HG03097 (cell line): ENCODE measurements around the gene AVPI1.
A peak's percentile ranks its signal among the peaks of the same experiment; 100 is the strongest.

ENCODE experiments used
- ATAC-seq: cut with Tn5 transposase; IDR thresholded peaks from one replicate; pipeline ENCODE4 v1.9.1; 2021; ENCODE audit not compliant: unreplicated experiment, low FRiP score

AVPI1 gene, protein sequence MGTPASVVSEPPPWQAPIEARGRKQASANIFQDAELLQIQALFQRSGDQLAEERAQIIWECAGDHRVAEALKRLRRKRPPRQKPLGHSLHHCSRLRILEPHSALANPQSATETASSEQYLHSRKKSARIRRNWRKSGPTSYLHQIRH

DNA sequence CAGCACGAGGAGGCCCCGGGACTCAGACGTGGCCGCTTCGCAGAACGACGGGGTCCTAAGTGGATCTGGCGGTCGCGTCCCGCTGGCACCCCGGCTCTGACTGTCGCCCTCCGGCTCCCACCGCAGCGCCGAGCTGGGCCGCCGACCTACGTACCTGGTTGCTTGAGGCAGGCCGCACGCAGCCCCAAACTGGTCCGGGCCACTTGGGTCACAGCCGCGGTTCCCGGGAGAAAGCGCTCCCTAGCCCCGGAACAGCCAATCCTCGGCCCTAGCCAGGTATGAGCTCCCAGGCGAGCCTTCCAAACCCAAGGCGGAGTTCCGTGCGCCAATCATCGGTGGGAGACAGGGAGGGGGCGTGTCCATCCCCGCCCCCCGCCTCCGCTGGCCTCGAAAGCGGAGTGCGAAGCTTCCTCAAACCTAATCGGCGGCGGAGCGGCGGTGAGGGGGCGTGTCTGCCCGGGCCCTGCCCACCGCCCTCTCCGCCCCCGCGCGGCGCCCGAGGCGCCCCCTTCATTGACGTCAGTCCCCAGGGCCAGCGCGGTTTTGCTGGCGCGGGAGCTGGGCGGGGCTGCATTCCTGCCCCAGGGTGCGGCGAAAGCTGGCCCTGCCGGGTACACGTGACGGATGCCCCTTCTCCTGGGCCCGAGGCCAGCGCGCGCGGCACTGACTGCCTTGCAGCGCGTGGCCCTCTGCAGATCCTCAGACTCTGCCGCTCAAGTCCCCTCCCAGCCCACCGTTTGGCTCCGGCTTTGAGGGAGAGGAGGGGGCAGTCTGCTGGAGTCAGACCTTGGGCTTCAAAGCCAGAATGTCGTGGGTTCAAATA is at the start of gene AVPI1:
TSS of gene AVPI1 (minus strand) at position 280 of the 823 bp plus-strand sequence. CDS start 7,336 bp downstream, outside the sequence.
- ATAC-seq = peak; percentile 96

DNA sequence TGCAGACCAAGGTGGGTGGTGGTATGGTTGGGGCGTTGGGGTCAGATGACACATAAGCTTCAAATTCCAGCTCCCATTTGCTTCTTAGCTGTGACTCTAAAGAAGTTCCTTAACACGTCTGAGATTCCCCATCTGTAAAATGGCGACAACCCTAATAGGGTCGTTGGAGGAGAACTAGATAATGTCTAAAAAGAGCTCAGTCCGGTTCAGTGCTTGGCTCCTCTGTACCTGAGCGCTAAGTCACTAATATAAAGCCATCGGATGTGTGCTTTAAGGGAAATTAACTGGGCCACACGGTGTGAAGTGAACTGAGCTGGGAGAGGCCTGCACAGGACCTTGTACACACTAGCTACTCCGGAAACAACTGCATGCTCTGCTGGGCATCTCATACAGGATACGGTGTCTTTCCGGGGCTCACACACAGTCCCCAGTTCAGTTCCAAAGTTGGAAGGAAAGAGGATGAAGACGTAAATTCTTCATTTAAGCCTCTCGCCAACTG is 49.4 kb upstream of the AVPI1 start:
- ATAC-seq = peak; percentile 17

DNA sequence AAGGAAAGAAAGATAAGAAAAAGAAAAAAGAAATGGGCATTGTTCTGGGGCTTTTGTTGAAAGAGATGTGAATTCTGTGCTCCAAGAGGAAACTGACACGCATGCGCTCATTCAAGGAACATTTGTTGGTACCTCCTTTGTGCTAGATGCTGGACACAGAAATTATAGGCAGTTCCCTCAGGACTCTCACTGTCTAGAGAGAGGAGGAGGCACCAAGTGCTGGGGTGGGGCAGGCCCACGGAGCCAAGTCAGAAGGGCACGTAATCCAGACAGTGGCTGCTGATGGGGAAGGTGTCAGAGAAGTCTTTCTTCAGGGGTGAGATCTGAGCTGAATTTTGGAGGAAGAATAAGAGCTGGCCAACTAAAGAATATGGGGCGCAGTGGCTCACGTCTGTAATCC is 47.0 kb upstream of the AVPI1 start:
- ATAC-seq = no peak

DNA sequence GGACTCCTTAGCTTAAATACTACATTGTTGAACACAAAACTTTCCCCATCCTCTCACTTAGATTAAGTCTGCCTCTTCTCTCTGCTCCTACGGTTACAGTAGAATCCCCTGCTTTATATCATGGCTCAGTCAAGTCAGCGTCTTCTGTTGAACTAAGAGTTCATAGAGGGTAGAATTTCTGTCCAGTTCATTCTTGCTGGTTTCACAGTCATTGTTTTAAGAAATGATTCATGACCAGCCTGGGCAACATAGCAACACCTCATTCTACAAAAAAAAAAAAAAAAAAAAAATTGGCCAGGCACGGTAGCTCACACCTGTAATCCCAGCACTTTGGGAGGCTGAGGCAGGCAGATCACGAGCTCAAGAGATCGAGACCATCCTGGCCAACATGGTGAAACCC is 46.2 kb upstream of the AVPI1 start:
- no peak for ATAC-seq

DNA sequence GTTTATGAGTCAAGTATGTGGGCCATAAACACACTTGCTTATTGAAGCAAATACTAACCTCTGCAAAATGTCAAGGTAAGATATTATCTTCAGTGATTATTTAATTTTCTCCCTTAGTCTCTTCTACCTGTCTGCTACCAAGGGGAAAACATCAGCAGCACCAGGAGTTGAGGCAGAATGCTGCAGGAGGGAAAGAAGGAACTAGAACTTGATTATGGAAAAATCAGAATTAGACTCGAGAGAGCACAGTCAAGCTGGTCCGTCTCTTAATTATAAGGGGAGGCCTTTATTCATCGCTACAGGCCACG is 45.0 kb upstream of the AVPI1 start:
- ATAC-seq = no peak

DNA sequence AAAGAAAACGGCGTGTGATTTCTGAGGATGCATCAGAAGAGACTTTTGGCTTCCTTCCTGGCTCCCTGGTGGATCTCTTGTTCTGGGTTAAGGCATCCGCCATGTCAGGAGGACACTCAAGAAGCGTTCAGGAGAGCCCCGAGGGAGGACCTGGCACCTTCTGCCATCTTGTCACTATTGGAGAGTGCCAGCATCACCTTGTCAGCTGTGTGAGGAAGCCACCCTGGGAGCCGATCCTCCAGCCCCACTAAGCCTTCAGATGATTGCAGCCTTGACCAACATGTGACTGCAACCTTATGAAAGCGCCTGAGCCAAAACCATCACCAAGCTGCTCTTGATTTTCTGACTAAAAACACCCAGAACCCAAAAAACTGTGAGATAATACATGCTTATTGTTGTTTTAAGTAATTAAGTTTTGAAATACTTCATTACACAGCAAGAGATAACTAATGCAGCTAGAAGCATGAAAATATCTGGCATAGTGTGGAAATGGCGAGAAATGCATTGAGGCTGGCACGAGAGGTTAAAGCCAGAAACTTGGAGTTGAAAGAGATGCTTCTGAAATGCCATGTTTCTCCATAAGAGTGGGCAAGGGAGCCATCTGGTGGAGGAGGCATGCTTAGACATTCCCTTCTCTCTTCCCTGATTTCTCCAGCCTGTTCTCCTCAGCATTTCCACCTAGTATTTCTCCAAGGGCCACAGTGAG is 44.5 kb upstream of the AVPI1 start:
- no peak for ATAC-seq

DNA sequence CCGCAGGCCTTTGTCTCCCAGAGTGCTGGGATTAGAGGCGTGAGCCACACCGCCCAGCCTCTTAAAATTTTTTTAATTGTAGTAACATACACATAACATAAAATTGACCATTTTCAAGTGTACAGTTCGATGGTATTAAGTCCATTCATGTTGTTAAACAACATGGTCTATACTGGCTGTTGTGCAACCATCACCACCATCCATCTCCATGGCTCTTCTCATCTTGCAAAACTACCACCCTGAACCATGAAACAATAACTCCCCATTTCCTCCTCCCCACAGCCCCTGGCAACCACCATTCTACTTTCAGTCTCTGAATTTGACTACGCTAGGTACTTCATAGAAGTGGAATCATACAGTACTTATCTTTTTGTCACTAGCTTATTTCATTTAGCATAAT is 42.0 kb upstream of the AVPI1 start:
- no peak for ATAC-seq

DNA sequence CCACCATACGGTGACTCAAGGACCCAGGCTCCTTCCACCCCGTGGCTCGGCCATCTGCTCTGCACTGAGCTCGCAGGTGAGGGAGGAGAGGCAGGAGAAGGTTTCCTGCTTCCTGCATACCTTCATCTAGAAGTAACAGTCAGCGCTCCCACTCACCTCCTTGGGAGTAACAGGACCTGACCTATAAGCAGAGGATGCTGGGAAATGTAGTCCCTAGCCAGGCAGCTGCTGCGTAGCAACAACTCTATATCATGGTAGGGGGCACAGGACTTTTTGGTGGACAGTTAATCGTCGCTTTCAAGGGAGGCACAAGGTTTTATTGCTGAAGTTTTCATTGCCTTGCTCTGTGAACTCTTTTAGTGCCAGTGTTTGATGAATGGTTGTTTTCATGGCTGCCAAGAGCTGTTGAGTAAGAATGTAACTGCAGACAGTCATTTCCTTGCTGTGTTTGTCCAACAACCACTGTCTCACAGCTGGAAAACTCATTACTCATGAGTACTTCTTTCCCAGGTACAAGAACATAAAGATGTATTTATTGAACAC is 39.7 kb upstream of the AVPI1 start:
- ATAC-seq = no peak

DNA sequence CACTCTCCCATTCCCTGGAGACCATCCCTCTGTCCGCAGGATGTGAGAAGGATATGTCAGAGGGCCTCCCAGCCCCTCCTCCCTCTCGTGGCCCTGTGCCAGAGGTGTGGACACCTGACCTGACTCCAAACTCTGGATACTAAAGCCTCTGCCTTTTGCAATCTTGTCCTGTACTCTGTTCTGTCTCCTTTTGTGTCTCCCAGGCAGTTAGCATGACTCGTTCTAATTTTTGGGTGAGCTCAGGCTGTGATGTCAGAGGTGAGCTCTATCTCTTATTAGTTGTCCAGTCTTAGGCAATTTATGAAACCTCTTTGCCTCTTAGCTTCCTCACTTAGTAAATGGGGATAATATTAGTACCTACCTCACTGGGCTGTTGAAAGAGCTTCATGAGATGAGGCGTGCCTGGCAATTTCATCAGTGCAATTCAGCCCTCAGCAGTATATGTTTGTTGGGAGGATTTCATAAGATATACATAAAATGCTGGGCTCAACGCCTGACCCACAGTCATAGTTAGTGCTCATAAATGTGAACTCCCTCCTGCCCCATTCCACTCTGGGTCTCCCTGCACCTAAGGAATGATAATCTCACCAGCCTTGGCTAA is 37.4 kb upstream of the AVPI1 start:
- ATAC-seq = no peak

DNA sequence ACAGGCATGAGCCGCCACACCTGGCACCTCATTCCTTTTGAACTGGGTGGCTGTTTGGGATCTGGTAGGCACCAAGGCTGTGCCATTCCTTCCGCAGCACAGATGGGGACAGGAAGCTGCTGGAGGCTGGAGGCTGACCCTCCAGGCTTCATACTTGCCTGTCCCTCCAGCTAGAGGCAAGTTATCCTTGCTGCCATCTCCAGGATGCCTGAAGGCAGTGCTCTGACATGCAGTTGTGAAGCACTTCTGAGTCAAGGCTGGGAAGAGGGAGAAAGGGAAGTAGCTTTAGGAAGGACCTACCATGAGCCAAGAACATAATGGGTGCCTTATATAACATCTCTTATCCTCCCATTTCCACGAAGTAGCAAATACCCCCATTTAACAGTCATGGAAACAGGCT is 36.0 kb upstream of the AVPI1 start:
- no peak for ATAC-seq

DNA sequence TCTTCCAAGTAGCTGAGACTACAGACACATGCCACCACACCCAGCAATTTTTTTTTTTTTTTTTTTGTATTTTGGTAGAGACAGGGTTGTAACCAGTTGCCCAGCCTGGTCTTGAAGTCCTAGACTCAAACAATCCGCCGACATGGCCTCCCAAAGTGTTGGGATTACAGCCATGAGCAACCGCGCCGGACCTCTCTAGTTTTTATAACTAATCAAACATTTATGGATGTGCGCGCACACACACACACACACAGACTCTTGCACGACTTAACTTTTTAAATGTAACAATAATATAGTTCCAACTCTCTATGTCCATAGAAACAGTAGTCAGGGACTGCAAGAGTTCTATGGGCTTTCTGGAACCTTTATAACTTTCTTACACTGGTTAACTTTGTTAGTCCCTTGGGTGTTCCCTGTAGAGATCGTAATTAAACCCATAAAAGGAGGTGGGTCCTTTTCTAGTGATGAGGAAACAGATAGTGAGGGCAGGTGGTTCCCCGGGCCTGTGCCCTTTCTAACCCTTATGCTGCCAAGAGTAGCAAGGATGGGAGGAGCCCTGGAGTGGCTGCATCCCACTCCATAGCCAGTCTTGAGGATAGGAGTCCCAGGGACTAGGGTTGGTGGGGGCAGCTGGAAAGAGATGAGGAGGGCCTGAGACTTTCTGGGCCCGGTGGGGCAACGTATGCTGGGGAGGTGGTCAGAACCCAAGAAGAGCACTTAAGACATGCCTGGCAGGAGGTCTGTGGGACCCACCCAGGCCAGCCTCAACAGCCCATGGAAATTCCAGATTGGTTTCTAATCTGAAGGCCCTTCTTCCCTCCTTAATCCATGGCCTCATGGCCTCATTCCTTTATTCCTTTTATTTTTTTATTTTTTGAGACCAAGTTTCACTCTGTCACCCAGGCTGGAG is 35.1 kb upstream of the AVPI1 start:
- no peak for ATAC-seq

DNA sequence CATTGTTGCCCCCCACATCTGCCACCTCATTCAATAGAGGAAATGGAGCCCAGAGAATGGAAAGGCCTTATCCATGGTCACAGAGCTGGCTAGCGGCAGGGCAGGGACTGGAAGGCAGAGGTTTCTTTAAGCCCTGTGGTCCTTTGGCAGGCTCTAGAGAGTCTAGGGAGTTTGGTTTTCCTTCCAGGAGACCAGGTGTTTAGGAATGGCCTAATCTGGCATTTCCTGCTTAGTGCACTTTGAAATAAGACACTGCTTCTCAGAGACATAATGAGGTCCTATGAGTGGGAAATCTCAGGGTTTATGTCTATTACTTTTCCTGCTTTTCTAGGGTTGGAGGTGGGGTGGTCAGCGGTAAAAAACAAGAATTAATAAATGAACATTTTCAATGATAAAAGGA is 32.6 kb upstream of the AVPI1 start:
- no peak for ATAC-seq

DNA sequence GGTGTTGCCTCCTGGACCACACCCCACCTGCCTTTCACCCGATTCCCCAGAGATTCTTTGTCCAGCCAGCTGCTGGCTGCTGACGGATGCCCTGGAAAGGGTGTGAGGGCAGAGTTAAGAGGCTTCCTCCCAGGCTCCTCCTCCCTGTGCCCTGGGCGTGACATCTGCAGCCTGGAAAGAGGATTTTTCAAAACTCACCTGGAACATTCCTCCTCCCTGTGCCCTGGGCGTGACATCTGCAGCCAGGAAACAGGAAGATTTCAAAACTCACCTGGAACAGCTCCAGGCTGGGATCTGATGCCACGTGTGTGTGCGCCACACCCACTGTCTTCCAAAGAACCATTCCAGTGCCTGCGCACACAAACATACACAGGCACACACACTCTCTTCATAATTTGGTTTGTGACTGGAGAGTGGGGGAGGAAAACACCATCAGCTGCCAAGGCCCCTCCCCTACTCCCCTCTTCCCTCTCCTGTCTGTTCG is 31.7 kb upstream of the AVPI1 start:
- no peak for ATAC-seq

DNA sequence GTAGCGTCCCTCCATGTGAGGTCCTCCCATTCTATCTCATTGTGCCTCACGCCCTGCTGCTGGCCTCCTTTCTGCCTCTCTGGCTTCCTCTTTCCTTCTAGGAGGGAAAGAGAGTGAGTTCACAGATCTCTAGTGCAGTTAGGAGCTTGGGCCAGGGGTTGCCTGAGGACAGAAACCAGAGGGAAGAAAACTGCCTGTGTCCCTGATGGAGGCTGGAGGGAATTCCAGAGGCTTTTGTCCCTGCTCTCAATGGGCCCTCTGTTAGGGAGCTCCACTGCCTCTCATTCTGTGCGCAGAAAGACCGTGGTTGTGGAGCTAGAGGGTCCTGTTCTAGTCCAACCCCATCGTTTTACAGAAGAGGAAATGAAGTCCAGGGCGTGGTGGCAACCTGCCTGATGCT is 31.1 kb upstream of the AVPI1 start:
- ATAC-seq = no peak

DNA sequence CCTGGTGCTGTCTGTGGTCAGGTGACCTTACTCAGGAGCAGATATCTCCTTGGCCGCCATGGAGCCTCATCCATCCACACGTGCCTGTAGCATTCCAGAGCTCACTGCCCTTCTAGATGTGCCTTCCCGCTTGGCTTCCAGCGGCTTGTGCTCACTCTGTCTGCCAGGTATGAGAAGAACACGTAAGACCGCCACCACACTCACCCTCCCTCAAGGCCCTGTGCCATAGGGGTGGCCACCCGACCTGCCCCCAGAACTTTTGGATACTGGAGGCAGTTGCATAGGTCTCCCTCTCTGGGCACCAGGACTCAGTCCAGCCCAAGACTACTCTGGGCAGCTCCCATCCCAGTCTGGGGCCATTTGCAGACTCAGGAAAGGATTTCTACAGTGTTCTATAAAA is 30.6 kb upstream of the AVPI1 start:
- ATAC-seq = no peak

DNA sequence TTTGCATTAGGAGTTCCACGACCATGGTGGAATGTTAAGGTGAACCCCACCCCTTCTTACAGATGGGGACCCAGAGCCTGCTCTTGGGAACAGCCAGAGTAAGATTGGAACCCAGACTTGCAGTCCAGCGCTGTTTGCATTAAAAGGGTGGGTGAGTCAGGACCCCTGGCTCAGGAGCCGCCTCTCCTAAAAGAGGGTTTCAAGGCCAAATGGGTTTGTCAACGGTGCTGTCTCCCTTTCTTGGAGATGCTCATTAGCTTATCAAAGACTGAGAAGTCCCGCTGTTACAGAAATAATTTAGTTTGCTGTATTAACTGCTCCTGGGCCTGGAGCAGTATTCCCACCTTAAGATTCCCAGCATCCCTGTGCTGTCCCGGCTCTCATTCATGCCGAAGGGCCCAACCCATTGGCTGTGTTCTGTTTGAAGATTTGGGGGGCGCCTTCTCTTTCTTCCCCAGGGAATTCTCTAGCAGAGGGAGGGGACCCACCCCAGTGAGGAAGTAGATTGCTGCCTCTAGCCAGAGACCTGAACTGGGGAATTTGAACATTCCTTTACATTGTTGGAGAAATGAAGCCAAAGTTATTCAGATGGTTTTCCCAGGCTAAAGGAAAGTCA is 28.3 kb upstream of the AVPI1 start:
- no peak for ATAC-seq

DNA sequence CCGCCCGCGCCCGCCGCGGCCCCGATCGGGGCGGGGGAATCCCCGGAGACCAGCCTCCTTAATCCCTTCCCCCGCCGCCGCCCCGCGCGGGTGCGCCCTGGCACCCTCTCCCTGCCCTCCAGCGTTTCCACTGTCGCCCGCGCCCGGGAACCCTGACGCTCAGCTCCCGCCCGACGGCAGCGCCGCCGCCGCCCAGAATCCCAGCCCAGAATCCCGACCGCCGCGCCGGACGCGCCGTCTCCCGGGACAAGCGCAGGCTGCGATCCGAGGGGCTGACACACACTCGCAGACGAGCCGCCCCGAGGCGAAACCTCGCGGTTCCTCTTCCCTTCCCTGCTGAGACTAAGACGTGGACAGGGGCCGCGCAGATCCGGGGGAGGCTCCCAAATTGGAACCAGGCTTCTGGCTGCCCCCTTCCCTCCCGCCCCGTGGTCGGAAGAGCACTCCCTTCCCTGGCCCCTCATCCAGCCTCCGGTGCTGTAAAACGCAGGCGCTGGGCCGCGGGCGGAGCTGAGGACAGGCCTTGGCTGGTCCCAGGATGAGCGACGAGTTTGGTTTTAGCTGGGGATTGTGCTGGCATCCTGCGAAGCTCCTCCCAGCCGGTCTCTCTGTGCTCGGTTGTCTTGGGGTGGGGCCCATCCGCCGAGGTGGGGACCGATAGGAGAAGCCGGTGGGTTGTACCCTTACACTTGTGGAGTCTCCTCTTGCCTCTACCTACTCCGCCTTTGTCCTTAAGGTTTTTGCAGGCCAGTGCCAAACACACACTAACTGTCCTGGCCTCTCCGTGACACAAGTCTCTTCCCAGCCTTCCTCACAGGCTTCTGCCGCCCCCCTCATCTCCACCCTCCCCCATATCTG is 27.6 kb upstream of the AVPI1 start:
- ATAC-seq = no peak

DNA sequence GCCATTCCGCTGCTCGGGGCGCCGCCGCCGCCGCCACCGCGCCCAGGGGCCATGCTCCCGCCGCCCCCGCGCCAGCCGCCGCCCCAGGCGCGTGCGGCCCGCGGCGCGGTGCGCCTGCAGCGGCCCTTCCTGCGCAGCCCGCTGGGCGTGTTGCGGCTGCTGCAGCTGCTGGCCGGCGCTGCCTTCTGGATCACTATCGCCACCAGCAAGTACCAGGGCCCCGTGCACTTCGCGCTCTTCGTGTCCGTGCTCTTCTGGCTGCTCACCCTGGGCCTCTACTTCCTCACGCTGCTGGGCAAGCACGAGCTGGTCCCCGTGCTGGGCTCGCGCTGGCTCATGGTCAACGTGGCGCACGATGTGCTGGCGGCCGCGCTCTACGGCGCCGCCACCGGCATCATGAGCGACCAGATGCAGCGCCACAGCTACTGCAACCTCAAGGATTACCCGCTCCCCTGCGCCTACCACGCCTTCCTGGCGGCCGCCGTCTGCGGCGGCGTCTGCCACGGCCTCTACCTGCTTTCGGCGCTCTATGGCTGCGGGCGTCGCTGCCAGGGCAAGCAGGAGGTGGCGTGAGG is 26.9 kb upstream of the AVPI1 start:
- ATAC-seq = no peak
